ENCODE data around the gene CHCHD6.

- no peak for TF ChIP-seq CTCF (IDR thresholded peaks at IDR 0.05; ENCODE audit: borderline replicate concordance, extremely low read depth, low read length, poor library complexity, severe bottlenecking)
- no peak for TF ChIP-seq EZH2 (IDR thresholded peaks at IDR 0.05; ENCODE audit: borderline replicate concordance, low read depth, low read length, severe bottlenecking)
Measured at GRCh38 chr3:126848991-126849390, 145.0 kb downstream of the CHCHD6 start.

Measured in DND-41 (cell line).